Measurements from ENCODE around the gene DISC1. TPM values are rescaled to one million over a fixed set of nuclear protein-coding genes. Genes with fewer than 3 reads are reported as not detected.
"Not testable (repeated sequence)": the region's sequence is repeated elsewhere in the genome, so short reads cannot be mapped to it uniquely, and the experiment has no call there.

Gene DISC1
- total RNA-seq, 1 donor = 21.0 TPM

DNA sequence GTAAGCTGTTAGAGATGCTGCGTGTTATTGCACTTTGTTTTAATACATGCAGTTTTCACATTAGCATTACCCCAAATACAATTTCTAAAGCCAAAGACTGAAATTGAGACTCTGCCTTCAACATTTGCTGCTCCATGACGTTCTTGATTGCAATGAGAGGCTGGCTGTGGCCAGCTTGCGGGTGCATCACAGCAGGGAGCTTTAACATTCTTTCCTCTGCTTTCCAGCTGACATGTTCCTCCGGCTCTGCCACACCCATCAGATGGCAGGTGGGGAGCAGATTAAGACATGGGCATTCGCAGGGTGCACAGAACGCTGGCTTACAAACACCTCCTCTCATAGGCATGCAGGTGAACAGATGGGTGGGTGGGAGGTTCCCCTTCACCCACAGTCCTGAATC, 314.1 kb downstream of the DISC1 start:
- DNase-seq (ENCODE audit: low read depth in 2 of 3, low spot score in 2 of 3) = no peak

DNA sequence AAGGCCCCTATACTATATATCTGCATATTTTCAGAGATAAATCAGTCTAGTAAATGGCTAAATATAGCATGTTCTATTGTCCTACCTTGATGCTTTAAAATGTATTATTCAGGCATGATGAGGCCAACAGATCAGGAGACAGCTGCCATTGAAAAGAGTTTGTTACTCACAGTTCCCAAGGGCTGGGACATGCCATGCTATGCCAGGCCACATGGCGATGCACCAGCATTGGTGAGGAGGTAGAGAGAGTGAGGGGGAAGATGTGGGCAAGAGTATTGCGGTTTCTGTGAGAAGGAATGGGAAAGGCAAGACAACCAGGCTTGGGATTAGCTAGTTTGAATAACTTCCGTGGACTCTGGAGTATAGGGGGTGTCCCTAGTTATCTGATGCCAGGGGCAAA, 316.5 kb downstream of the DISC1 start:
- no peak for DNase-seq (ENCODE audit: low read depth in 2 of 3, low spot score in 2 of 3)

DNA sequence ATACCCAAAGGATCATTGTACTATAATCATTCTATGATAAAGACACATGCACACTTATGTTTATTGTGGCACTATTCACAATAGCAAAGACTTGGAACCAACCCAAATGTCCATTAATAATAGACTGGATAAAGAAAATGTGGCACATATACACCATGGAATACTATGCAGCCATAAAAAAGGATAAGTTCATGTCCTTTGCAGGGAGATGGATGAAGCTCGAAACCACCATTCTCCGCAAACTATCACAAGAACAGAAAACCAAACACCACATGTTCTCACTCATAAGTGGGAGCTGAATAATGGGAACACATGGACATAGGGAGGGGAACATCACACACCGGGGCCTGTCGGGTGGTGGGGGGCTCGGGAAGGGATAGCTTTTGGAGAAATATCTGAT, 321.5 kb downstream of the DISC1 start:
- DNase-seq (ENCODE audit: low read depth in 2 of 3, low spot score in 2 of 3) = not testable (repeated sequence)

DNA sequence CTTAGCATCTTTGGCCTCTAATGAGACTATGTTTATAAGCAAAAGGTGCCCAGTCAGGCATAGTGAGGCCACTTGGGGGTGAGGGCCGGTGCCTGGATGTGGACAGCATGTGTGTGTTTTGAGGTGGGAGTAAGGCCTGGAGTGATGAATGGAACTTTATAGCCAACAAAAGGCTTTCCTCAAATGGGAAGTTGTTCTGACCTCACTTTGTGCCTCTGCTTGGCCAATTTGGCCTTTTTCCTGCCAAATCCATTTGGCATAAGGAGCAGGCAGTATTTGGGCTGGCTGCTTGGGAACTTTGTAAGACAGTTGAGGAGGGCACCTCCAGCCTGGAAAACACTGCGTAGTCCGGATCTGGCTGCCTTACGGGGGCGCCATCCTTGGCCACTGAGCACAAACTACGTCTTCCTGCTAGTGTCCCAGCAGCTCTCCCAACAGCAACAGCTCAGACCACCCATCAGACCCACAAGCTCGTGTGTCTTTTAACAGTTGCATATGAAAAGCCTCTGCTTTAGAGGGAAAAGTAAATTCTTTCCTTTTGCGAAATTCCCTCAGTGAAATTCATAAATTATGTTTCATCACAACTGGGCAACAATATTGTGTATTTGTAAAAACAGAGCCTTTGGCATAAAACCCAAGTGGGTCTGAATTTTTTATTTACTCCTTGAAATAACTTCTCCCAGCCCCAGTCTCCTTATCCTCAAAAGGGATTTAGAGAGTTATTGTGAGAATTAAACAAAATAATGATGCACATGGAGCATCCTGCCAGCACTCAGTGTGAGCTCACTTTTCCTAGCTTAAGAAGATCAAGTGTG, 322.9 kb downstream of the DISC1 start:
- DNase-seq (ENCODE audit: low read depth in 2 of 3, low spot score in 2 of 3) = no peak

DNA sequence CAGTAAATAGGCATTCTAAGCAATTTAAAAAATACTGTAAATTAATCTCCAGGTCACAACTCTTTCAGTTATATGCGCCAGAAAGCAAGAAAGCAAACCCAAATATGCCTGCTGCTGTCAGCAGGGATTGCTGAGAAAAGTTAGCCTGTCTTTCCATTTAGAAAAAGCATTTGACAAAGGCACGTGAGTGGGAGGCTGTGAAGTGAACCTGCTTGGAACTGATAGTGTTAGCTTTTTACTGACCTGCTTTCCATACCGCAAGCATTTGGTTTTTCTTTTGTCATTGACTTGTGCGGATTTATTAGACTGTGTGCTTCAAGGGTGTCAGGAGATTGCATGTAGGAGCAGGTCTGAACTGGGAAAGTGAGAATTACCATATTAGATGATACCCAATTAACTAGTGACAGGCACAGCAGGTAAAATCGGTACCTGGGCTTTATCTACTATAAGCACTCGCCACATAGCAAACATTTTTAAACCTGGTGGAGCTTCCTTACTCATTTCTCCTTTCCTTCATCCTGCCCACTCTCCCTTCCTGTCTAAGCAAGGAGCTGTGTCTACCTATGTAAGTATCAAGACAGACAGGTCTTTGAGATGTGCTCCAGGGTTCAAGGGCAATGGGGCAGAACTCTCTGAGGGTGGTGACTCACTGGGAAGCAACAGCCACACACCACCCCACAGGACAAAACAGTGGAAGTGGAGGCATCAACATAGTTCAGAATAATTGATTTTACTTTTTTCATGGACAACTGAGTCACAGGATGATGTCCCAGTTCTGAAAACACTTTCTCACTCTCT, 323.9 kb downstream of the DISC1 start:
- no peak for DNase-seq (ENCODE audit: low read depth in 2 of 3, low spot score in 2 of 3)

DNA sequence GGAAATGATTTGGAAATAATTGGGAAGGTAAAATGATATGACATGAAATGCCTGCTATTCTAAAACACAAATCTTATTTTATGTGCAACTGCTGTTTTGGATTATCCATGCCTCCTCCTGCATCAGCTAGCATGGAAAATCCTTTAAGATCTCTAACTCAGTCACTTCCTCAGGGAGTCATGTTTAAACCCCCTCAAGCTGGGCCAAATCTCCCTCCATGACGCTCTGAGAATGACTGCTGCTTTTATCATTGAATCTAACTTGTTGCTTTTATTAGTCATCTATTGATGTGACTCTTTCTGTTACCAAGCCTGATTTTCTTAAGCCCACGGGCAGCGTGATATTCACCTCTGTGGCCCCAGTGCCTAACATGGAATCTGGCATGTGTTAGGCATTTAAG, 324.8 kb downstream of the DISC1 start:
- no peak for DNase-seq (ENCODE audit: low read depth in 2 of 3, low spot score in 2 of 3)

DNA sequence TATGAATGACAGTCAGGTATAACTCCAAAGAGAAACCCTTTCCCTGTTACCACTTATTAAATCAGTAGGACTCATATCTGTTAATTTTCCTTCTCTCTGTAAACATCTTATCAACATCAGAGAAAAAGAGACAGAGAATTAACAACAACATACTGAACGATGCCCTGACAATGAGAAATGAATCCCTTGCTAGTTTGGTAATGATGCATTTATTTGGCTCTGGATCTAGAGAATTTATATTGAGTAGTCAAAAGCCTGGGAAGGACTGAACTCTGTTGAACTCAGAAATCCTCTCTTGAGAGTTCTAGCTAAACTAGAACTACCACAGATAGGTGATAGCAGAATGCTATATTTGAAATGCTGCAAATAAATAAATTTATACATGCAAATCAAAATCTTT, 325.6 kb downstream of the DISC1 start:
- DNase-seq (ENCODE audit: low read depth in 2 of 3, low spot score in 2 of 3) = no peak

DNA sequence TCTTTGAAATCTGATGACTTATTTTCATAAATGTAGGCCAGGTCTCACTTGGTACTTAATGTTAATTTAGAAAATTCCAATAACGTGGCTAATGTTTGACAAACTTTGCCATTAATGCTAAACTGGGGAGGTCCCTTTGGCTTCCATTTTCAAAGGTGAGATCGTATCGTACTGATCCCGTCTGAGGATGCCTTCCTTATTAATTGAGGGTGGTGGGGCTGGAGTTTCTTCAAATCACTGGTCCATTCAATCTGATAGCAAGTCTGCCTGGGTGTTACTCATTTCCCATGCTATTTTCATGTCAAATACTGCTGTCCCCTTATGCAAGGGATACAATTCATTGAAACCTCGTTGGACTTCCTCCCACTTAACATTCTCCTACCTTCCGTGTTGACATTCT, 327.1 kb downstream of the DISC1 start:
- no peak for DNase-seq (ENCODE audit: low read depth in 2 of 3, low spot score in 2 of 3)

DNA sequence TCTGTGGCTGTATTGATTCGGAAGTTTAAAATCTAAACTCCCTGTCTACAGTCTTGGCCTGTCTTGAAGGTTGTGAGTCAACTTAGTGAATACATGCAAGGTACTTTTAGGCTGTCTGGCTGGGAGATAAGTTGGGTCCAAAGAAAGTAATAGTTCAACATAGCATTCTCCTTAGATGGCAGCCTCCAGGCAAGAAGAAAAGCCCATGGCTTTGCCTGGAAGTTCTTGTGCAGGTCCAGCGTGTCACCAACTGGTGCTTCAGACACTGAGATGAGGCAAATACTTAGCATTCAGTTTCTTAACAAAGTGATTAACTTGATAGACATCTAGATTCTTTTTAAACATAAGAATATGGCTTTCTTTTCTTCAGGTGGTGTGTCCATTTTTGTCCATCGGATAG, 328.2 kb downstream of the DISC1 start:
- no peak for DNase-seq (ENCODE audit: low read depth in 2 of 3, low spot score in 2 of 3)

DNA sequence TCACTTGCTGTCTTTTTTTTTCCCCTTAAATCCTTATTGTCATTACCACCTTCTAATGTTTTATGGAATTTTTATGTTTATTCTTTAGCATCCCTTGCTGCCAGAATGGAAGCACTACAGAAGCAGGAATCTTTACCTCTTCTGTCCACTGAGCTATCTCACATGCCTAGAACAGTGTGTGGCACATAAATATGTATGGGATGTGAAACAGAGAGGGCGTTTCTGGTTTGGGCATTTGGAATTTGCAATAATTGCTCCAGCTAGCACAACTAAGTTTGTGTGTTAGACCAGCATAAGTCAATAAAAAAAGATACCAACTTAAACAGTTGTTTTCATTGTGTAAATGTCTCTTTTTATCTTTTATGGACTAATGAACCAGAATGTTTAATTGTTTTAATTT, 330.8 kb downstream of the DISC1 start:
- no peak for DNase-seq (ENCODE audit: low read depth in 2 of 3, low spot score in 2 of 3)

DNA sequence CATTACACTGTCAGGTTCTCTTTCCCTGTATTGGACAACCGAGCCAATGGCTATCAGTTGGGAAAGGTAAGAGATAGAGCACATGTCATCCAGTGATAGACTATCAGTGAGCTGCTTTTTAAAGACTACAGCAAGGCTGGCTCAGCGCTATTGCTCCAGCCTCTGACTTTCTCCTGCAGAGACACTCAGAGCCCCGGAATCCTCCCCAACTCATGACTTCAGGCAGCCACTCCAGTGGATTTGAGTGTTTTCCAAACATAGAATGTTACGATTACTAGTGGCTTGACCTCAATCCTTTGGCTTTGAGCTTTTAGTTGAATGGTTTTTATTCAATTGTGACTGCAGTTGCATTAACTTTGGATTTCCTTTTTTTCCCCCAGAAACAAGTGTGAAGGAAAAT, 331.9 kb downstream of the DISC1 start:
- DNase-seq (ENCODE audit: low read depth in 2 of 3, low spot score in 2 of 3) = no peak

DNA sequence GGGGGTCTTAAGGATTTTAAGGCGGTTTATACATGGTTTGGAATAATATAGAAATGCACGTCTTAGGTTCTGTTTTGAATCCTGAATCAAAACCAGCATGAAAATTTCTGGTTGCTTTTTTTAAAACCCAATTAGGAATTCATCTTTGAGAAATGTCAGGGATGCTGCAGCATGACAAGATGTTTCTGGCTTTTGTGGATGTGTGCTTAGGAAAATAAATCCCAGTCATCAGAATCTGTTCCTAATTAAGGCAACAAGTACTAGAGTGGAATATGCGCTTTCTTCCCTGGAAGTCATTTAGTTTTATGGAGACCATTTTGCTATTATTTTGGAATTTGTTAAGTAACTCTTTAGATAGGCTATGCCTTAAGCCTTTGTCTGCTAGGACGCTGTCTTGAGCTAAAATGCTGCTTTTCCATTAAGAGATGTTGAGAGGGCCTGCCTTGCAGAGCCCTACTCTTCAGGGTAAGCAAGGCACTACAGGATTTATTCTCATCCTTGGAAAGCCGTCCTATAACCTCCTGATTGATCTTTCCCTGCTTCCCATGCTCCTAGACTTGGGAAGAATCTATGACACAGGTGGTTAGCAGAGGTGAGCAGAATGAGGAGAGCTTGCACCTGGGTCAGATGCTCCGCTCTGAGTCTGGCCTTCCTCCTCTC, 332.8 kb downstream of the DISC1 start:
- no peak for DNase-seq (ENCODE audit: low read depth in 2 of 3, low spot score in 2 of 3)

DNA sequence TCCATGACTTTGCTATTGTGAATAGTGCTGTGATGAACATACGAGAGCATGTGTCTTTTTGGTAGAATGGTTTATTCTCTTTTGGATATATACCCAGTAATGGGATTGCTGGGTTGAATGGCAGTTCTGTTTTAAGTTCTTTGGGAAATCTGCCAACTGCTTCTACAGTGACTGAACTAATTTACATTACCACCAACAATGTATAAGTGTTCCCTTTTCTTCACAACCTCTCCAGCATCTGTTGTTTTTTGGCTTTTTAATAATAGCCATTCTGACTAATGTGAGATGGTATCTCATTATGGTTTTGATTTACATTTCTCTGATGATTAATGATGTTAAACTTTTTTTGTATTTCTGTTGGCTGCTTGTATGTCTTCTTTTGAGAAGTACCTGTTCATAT, 335.2 kb downstream of the DISC1 start:
- DNase-seq (ENCODE audit: low read depth in 2 of 3, low spot score in 2 of 3) = not testable (repeated sequence)

DNA sequence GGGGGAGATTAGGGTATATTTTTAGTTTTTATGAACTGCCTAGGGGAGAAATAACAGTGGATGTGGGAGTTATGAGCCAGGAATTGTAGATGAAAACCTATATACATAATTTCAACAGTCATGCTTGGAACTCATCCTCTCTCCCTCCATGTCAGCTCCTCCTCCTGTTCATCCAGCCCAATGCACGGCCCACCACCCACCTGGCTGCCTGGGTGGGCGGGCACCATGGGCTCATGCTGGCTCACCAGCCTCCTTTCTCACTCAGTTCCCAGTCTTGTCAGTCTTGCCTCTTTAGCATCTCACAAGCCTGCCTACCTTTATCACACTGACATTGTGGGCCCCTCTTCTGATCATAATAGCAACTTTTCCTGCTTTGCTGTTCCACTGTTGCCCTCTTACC, 336.0 kb downstream of the DISC1 start:
- no peak for DNase-seq (ENCODE audit: low read depth in 2 of 3, low spot score in 2 of 3)

DNA sequence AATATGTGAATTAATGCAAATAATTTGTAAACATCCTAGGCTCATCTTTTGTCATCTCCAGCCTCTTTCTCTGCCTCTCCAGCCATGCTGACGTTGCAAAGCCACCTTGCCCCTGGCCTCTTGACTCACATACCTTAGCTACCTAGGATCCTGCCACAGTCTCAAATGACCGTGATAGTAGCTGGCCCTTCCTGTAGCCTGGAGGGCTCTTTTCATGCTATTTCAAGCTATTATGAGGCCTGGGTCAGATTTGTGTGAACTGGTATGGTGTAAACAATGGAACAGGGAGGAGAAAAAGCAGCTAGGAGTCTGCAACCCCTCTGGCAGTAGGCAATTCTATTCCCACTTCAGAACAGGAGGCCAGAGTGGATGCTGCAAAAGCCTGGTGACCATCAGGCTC, 337.7 kb downstream of the DISC1 start:
- DNase-seq (ENCODE audit: low read depth in 2 of 3, low spot score in 2 of 3) = no peak

DNA sequence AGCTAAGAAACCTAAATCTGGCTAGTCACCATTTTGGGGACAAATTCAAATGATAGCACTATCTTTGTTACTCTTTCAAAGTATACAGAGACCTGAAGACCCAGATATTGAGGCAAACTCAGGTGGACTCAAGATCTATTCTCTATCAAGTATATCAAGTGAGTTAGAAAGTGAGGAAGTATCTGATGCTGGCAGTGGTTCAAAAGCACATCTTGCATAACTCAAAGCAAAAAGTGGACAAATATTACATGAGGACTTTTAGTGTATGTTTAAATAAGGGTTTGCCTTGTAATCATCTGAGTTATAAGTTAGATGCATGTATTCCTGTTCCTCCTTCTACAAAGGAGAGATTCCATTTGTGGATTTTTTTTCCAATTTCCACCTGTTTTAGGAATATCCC, 338.4 kb downstream of the DISC1 start:
- DNase-seq (ENCODE audit: low read depth in 2 of 3, low spot score in 2 of 3) = no peak

DNA sequence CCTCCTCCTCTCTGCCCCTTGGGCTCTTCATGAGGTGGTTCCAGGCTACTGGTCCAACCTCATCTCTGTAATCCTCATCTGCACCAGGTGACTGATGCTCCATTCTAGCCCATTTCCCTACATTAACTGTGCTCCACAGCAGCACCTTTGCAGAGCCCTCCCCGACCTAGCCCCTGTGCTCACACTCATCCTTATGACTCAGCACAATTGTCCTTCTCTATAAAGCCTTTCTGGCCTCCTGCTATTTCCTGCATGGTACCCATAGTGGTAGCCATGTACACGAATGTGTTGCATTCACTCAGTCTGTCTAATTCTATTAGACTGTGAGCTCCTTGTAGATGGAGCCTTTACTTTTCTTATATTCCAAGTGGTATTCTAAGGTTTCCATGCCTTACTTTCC, 339.0 kb downstream of the DISC1 start:
- no peak for DNase-seq (ENCODE audit: low read depth in 2 of 3, low spot score in 2 of 3)

DNA sequence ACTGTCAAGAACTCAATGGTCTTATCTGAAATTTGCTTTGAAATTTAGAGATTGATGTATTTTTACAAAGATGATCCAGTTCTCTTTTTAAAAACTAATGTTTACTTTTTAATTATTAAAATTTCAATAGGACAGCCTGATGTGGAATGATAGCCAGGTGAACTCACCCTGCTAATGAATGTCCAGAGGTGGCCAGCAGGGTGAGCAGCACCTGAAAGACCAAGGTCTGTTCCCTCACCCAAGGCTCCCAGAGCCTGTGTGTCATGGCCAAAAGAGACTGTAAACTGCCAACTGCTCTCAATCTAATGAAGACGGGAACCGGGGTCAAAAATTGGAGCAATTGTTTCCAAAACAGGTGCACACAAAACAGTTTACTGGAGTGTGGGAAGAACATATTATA, 340.4 kb downstream of the DISC1 start:
- no peak for DNase-seq (ENCODE audit: low read depth in 2 of 3, low spot score in 2 of 3)

DNA sequence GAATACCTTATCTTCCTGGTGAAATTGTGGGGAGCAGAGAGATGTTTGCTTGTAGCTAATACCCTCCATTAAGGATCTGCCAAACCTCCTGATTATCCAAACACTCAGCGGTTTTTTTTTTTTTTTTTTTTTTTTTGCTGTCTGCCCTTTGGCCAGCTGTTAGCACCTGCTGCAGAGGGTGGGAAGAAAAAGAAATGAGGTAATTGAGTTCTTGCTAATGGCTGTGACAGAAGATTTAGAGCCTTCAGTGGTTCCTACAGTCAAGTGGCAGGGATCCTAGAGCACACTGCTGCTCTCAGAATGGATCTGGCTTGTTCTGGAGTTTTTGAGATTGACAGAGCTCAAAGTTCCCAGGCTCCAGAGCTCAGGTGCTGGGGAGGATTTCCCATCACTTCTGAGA, 342.5 kb downstream of the DISC1 start:
- no peak for DNase-seq (ENCODE audit: low read depth in 2 of 3, low spot score in 2 of 3)

DNA sequence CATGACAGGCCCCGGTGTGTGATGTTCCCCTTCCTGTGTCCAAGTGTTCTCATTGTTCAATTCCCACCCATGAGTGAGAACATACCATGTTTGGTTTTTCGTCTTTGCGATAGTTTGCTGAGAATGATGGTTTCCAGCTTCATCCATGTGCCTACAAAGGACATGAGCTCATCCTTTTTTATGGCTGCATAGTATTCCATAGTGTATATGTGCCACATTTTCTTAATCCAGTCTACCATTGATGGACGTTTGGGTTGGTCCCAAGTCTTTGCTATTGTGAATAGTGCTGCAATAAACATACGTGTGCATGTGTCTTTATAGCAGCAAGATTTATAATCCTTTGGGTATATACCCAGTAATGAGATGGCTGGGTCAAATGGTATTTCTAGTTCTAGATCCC, 343.2 kb downstream of the DISC1 start:
- DNase-seq (ENCODE audit: low read depth in 2 of 3, low spot score in 2 of 3) = not testable (repeated sequence)

DNA sequence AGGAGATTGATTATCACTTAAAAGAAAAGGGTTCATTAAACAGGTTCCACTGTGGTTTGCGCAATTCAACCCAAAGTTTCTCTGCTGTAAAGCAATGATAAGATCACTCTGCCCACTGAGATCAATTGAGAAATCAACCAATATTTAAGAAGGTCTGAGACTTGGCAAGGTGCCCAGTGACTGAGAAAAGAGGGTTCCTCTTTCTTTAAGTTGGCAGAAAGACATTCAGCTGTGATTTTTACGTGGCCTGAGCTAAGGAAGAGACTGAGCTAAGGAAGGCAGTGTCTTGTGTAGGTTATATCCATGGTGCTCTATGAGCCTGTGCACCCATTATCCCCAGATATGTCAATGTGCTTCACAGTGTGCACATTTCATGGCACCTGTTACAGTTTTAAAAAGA, 344.1 kb downstream of the DISC1 start:
- peak in 2 of 3 donors; percentile 34 to 76 for DNase-seq (ENCODE audit: low read depth in 2 of 3, low spot score in 2 of 3)
